ENCODE results near the gene RBL2. TPM values are rescaled to one million over a fixed set of nuclear protein-coding genes. Genes with fewer than 3 reads are reported as not detected.

The RBL2 gene
- total and polyA plus RNA-seq, 4 donors: 30.8 to 165 (median 46.9) TPM

DNA sequence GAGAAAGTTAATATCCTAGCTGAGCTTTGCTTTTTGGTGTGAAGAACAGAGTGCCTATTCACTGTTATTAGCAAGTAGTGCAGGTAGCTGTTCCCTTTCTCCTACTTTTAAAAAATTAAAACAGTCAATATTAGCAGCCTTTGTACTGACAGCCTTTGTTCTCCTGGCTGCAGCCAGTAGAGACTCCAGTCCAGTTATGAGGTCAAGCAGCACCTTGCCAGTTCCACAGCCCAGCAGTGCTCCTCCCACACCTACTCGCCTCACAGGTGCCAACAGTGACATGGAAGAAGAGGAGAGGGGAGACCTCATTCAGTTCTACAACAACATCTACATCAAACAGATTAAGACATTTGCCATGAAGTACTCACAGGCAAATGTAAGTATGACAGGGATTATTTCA is 46.1 kb downstream of the RBL2 start:
- WGBS, 2 donors: 94 to 100% methylated on average over 1 of the region's 1 CpG
- no peaks in the 10 kb centered on the region for H3K9me3 ChIP-seq (ENCODE audit: control insufficient read depth in 4 of 4, insufficient read depth in 3 of 4, low read length in 3 of 4)
- no peak overlapping the region for H3K27ac ChIP-seq (ENCODE audit: low read depth in 1 of 2, low read length in 1 of 2)
- DNase-seq: no peak
- peaks cover 17 to 32% (median 26%) of the 10 kb centered on the region in 4 donors for H3K36me3 ChIP-seq (ENCODE audit: control insufficient read depth in 4 of 4, insufficient read depth in 4 of 4, low read length in 4 of 4)
- no peaks in the 10 kb centered on the region for H3K4me1 ChIP-seq (ENCODE audit: control insufficient read depth in 5 of 5, insufficient read depth in 5 of 5, low read length in 5 of 5)
- ATAC-seq (ENCODE audit: insufficient read depth, low FRiP score): no peak
- TF ChIP-seq, protein P1, sequence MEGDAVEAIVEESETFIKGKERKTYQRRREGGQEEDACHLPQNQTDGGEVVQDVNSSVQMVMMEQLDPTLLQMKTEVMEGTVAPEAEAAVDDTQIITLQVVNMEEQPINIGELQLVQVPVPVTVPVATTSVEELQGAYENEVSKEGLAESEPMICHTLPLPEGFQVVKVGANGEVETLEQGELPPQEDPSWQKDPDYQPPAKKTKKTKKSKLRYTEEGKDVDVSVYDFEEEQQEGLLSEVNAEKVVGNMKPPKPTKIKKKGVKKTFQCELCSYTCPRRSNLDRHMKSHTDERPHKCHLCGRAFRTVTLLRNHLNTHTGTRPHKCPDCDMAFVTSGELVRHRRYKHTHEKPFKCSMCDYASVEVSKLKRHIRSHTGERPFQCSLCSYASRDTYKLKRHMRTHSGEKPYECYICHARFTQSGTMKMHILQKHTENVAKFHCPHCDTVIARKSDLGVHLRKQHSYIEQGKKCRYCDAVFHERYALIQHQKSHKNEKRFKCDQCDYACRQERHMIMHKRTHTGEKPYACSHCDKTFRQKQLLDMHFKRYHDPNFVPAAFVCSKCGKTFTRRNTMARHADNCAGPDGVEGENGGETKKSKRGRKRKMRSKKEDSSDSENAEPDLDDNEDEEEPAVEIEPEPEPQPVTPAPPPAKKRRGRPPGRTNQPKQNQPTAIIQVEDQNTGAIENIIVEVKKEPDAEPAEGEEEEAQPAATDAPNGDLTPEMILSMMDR (IDR thresholded peaks at IDR 0.05; ENCODE audit: control extremely low read depth, extremely low read depth): no peak
- H3K4me3 ChIP-seq: no peak overlapping the region
- H3K9ac ChIP-seq (ENCODE audit: insufficient read depth in 1 of 2, low read length in 2 of 2): no peak overlapping the region
- no peaks in the 10 kb centered on the region for H3K27me3 ChIP-seq (ENCODE audit: control insufficient read depth in 3 of 3, insufficient read depth in 3 of 3, low read length in 2 of 3)

DNA sequence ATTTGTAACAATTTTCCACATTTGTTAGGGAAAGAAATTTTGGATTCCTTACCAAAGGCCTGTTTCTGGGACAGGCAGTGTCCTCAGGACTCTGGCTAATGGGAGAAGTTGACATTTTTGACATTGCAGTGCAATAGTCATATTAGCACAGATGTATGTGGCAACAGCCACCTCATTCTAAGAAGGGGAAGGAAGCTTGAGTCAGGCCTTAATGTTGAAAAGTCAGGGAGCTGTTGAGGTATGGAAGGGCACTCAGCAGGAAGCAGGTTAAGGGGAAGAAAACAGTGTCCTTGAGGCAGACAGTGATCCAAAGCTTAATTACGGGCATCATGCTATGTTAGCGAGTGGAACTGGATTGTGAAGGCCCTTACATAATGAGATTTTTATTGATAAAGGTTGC is 47.9 kb downstream of the RBL2 start:
- Histone ChIP-seq H3K27ac (ENCODE audit: low read depth in 1 of 2, low read length in 1 of 2) (no peak overlapping the region), H3K36me3 (ENCODE audit: control insufficient read depth in 4 of 4, insufficient read depth in 4 of 4, low read length in 4 of 4) (peaks cover 19 to 43% (median 32%) of the 10 kb centered on the region in 4 donors), H3K9ac (ENCODE audit: insufficient read depth in 1 of 2, low read length in 2 of 2) (no peak overlapping the region)

DNA sequence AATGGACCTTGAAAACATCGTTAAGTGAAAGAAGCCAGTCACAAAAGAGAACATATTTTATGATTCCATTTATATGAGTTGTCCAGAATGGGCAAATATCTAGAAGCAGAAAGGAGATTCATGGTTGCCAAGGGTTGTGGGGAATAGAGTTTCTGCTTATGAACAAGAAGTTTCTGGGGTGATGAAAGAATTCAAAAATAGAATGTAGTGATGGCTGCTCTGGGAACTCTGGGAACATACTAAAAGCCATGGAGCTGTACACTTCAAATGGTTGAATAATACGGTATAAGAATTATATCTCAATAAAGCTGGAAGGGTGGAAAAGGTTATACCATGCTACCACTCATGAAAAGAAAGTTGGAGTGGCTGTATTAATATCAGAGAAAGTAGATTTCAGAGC is 50.3 kb downstream of the RBL2 start:
- ATAC-seq (ENCODE audit: insufficient read depth, low FRiP score): no peak
- no peaks in the 10 kb centered on the region for H3K27me3 ChIP-seq (ENCODE audit: control insufficient read depth in 3 of 3, insufficient read depth in 3 of 3, low read length in 2 of 3)
- H3K4me1 ChIP-seq (ENCODE audit: control insufficient read depth in 5 of 5, insufficient read depth in 5 of 5, low read length in 5 of 5): no peaks in the 10 kb centered on the region
- WGBS, 2 donors: 97 to 99% methylated on average over 2 of the region's 2 CpGs
- peaks cover 19 to 53% (median 33%) of the 10 kb centered on the region in 4 donors for H3K36me3 ChIP-seq (ENCODE audit: control insufficient read depth in 4 of 4, insufficient read depth in 4 of 4, low read length in 4 of 4)
- no peak overlapping the region for H3K27ac ChIP-seq (ENCODE audit: low read depth in 1 of 2, low read length in 1 of 2)
- H3K4me3 ChIP-seq: no peak overlapping the region
- DNase-seq: no peak
- TF ChIP-seq, protein P1 (IDR thresholded peaks at IDR 0.05; ENCODE audit: control extremely low read depth, extremely low read depth): no peak
- H3K9me3 ChIP-seq (ENCODE audit: control insufficient read depth in 4 of 4, insufficient read depth in 3 of 4, low read length in 3 of 4): peaks cover 0 to 3% (median under 1%) of the 10 kb centered on the region in 4 donors
- H3K9ac ChIP-seq (ENCODE audit: insufficient read depth in 1 of 2, low read length in 2 of 2): no peak overlapping the region

More for the DNA sequence above, 47.9 kb downstream of the RBL2 start:
- Histone ChIP-seq H3K4me3 (no peak overlapping the region), H3K27me3 (ENCODE audit: control insufficient read depth in 3 of 3, insufficient read depth in 3 of 3, low read length in 2 of 3) (no peaks in the 10 kb centered on the region), H3K9me3 (ENCODE audit: control insufficient read depth in 4 of 4, insufficient read depth in 3 of 4, low read length in 3 of 4) (peaks cover 0 to 3% (median under 1%) of the 10 kb centered on the region in 4 donors), H3K4me1 (ENCODE audit: control insufficient read depth in 5 of 5, insufficient read depth in 5 of 5, low read length in 5 of 5) (no peaks in the 10 kb centered on the region)
- TF ChIP-seq, protein P1 (IDR thresholded peaks at IDR 0.05; ENCODE audit: control extremely low read depth, extremely low read depth): no peak
- DNase-seq (no peak), ATAC-seq (ENCODE audit: insufficient read depth, low FRiP score) (no peak)
- 39 to 78% methylated on average over 2 of the region's 2 CpGs for WGBS, 2 donors

DNA sequence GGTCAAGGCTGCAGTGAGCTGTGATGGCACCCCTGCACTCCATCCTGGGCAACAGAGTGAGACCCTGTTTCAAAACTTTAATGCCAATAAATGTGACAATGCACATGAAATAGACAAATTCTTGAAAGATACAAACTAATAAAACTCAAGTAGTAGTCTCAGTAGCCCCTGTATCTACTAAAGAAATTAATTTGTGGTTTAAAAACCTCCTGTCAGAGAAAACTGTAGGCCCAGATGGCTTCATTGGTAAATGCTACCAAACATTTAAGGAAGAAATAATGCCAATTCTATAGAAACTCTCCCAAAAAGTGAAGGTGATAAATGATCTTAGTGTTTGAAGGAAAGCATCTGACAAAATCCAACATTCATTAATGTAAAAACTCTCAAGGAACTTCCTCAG is 52.0 kb downstream of the RBL2 start:
- Histone ChIP-seq H3K27ac (ENCODE audit: low read depth in 1 of 2, low read length in 1 of 2) (no peak overlapping the region), H3K4me1 (ENCODE audit: control insufficient read depth in 5 of 5, insufficient read depth in 5 of 5, low read length in 5 of 5) (no peaks in the 10 kb centered on the region), H3K27me3 (ENCODE audit: control insufficient read depth in 3 of 3, insufficient read depth in 3 of 3, low read length in 2 of 3) (no peaks in the 10 kb centered on the region), H3K4me3 (no peak overlapping the region), H3K36me3 (ENCODE audit: control insufficient read depth in 4 of 4, insufficient read depth in 4 of 4, low read length in 4 of 4) (peaks cover 16 to 53% (median 30%) of the 10 kb centered on the region in 4 donors), H3K9ac (ENCODE audit: insufficient read depth in 1 of 2, low read length in 2 of 2) (no peak overlapping the region), H3K9me3 (ENCODE audit: control insufficient read depth in 4 of 4, insufficient read depth in 3 of 4, low read length in 3 of 4) (peaks cover 0 to 3% (median under 1%) of the 10 kb centered on the region in 4 donors)
- DNase-seq (no peak), ATAC-seq (ENCODE audit: insufficient read depth, low FRiP score) (no peak)
- TF ChIP-seq, protein P1 (IDR thresholded peaks at IDR 0.05; ENCODE audit: control extremely low read depth, extremely low read depth): no peak
